Renal cortex interstitium (tissue), 11 donors: Measurements from ENCODE around the gene USP31. TPM values are rescaled to one million over a fixed set of nuclear protein-coding genes. Genes with fewer than 3 reads are reported as not detected.

Experiments used
- DNase-seq, 11 donors: peaks; one replicate each; pipeline ENCODE4 v3.0.0-alpha.2; 2013; ENCODE audit warnings: low read depth in 9 of 11, low spot score in 4 of 11; ENCODE audit errors: extremely low read depth in 1 of 11
- polyA plus RNA-seq, 3 donors: library from polyadenylated mRNA; unstranded; fragments of 120-200 nt; gene quantifications; one replicate each; pipeline ENCODE4 v1.2.1, GENCODE V29; 2013; ENCODE audit not compliant: insufficient read length in 3 of 3

Gene USP31
- polyA plus RNA-seq, 3 donors = 6.4 to 7.7 (median 6.4) TPM

GRCh38 chr16:23072769-23073549 is 76.3 kb downstream of the USP31 start:
- no peak for DNase-seq

GRCh38 chr16:23072084-23072599 is 77.1 kb downstream of the USP31 start:
- peak in 2 of 11 donors; percentile 12 to 16 for DNase-seq

- no peak for DNase-seq
Measured at GRCh38 chr16:23071196-23072083, 77.8 kb downstream of the USP31 start.

GRCh38 chr16:23069844-23070243 is 79.4 kb downstream of the USP31 start:
- no peak for DNase-seq

- no peak for DNase-seq
Measured at GRCh38 chr16:23068079-23068736, 81.0 kb downstream of the USP31 start.

- no peak for DNase-seq
Measured at GRCh38 chr16:23066676-23067075, 82.6 kb downstream of the USP31 start.

GRCh38 chr16:23064639-23065038 is 84.6 kb downstream of the USP31 start:
- no peak for DNase-seq

- no peak for DNase-seq
Measured at GRCh38 chr16:23062524-23062923, 86.7 kb downstream of the USP31 start.

GRCh38 chr16:23061669-23062068 is 87.6 kb downstream of the USP31 start:
- no peak for DNase-seq

GRCh38 chr16:23060458-23061320 is 88.6 kb downstream of the USP31 start:
- peak; percentile 37 to 70 (median 49) for DNase-seq

- no peak for DNase-seq
Measured at GRCh38 chr16:23059433-23059832, 89.8 kb downstream of the USP31 start.

GRCh38 chr16:23058576-23058975 is 90.7 kb downstream of the USP31 start:
- no peak for DNase-seq

- no peak for DNase-seq
Measured at GRCh38 chr16:23057013-23057596, 92.1 kb downstream of the USP31 start.

- no peak for DNase-seq
Measured at GRCh38 chr16:23055481-23055880, 93.8 kb downstream of the USP31 start.

- no peak for DNase-seq
Measured at GRCh38 chr16:23052908-23053580, 96.2 kb downstream of the USP31 start.

GRCh38 chr16:23052221-23052620 is 97.0 kb downstream of the USP31 start:
- no peak for DNase-seq

- DNase-seq = no peak
Measured at GRCh38 chr16:23051587-23051986, 97.7 kb downstream of the USP31 start.

GRCh38 chr16:23048164-23048563 is 101.1 kb downstream of the USP31 start:
- DNase-seq = no peak
